ENCODE results near the gene KIF5B. TPM values are rescaled to one million over a fixed set of nuclear protein-coding genes. Genes with fewer than 3 reads are reported as not detected.

The KIF5B gene
- total RNA-seq, 4 donors from 2014 or later, result 83.6 to 115 (median 92.1) TPM

- Histone ChIP-seq H3K4me1 (no peaks in the 10 kb centered on the region), H3K27ac (no peak overlapping the region), H3K27me3 (no peaks in the 10 kb centered on the region), H3K4me3 (replicated peaks in 1 of 3) (no peak overlapping the region), H3K9me3 (no peaks in the 10 kb centered on the region), H3K36me3 (peaks cover 0 to 14% of the 10 kb centered on the region in 2 donors)
- 56 to 81% methylated on average over 1 of the region's 1 CpG for WGBS, 2 donors
- no peak for TF ChIP-seq POLR2A (IDR thresholded peaks at IDR 0.05)
- TF ChIP-seq CTCF (IDR thresholded peaks at IDR 0.05), result no peak
- DNase-seq, result no peak
- intact Hi-C loops (cut with DNase I), result no loop called here
These were observed 14.8 kb downstream of the KIF5B start for GRCh38 chr10:32041290-32042028.

GRCh38 chr10:32039734-32040133, 16.5 kb downstream of the KIF5B start:
- Histone ChIP-seq H3K36me3 (peaks cover 4 to 31% of the 10 kb centered on the region in 2 donors), H3K9me3 (no peaks in the 10 kb centered on the region), H3K4me3 (replicated peaks in 1 of 3) (no peak overlapping the region), H3K4me1 (no peaks in the 10 kb centered on the region), H3K27me3 (no peaks in the 10 kb centered on the region), H3K27ac (no peak overlapping the region)
- no peak for DNase-seq
- intact Hi-C loops (cut with DNase I), result no loop called here
- TF ChIP-seq POLR2A (IDR thresholded peaks at IDR 0.05) (no peak), CTCF (IDR thresholded peaks at IDR 0.05) (no peak)
- 92 to 94% methylated on average over 1 of the region's 1 CpG for WGBS, 2 donors

- no peak for TF ChIP-seq CTCF (IDR thresholded peaks at IDR 0.05)
- no peak for TF ChIP-seq POLR2A (IDR thresholded peaks at IDR 0.05)
- no peak overlapping the region for H3K4me3 ChIP-seq (replicated peaks in 1 of 3)
- no peaks in the 10 kb centered on the region for H3K9me3 ChIP-seq
- no peaks in the 10 kb centered on the region for H3K4me1 ChIP-seq
- intact Hi-C loops (cut with DNase I), result no loop called here
- 92 to 97% methylated on average over 3 of the region's 3 CpGs for WGBS, 2 donors
- DNase-seq, result no peak
- peaks cover 14 to 41% of the 10 kb centered on the region in 2 donors for H3K36me3 ChIP-seq
- no peaks in the 10 kb centered on the region for H3K27me3 ChIP-seq
- H3K27ac ChIP-seq, result no peak overlapping the region
These were observed 17.4 kb downstream of the KIF5B start for GRCh38 chr10:32038777-32039176.

- H3K27ac ChIP-seq, result no peak overlapping the region
- 92 to 96% methylated on average over 4 of the region's 4 CpGs for WGBS, 2 donors
These were observed 19.3 kb downstream of the KIF5B start for GRCh38 chr10:32036922-32037321.

More at GRCh38 chr10:32036922-32037321, 19.3 kb downstream of the KIF5B start:
- no peak for DNase-seq
- no peaks in the 10 kb centered on the region for H3K9me3 ChIP-seq
- peaks cover 32 to 59% of the 10 kb centered on the region in 2 donors for H3K36me3 ChIP-seq
- no peaks in the 10 kb centered on the region for H3K4me1 ChIP-seq
- H3K27me3 ChIP-seq, result no peaks in the 10 kb centered on the region
- no peak overlapping the region for H3K4me3 ChIP-seq (replicated peaks in 1 of 3)
- intact Hi-C loops (cut with DNase I), result no loop called here
- TF ChIP-seq POLR2A (IDR thresholded peaks at IDR 0.05) (no peak), CTCF (IDR thresholded peaks at IDR 0.05) (no peak)

All from thyroid gland (tissue), 4 donors.